NCI-H1436 (cell line): ENCODE measurements around the gene HSD17B2.

Experiments
- DNase-seq: peaks from one replicate; lab custom pipeline; 2025; lab: John Stamatoyannopoulos, UW

The HSD17B2 gene

GRCh38 chr16:82050909-82051357 lies 15.9 kb downstream of the HSD17B2 start:
- no peak for DNase-seq

GRCh38 chr16:82051656-82052055 lies 16.6 kb downstream of the HSD17B2 start:
- DNase-seq, result no peak

GRCh38 chr16:82055117-82055516 lies 20.1 kb downstream of the HSD17B2 start:
- no peak for DNase-seq

GRCh38 chr16:82055728-82056549 lies 20.9 kb downstream of the HSD17B2 start:
- no peak for DNase-seq

GRCh38 chr16:82056550-82056896 lies 21.5 kb downstream of the HSD17B2 start:
- no peak for DNase-seq

GRCh38 chr16:82059161-82059982 lies 24.3 kb downstream of the HSD17B2 start:
- no peak for DNase-seq

- no peak for DNase-seq
Measured at GRCh38 chr16:82059983-82060421, 24.9 kb downstream of the HSD17B2 start.

GRCh38 chr16:82061861-82062525 lies 26.9 kb downstream of the HSD17B2 start:
- DNase-seq, result no peak

GRCh38 chr16:82062645-82063058 lies 27.6 kb downstream of the HSD17B2 start:
- no peak for DNase-seq

- DNase-seq, result no peak
Measured at GRCh38 chr16:82063456-82064082, 28.5 kb downstream of the HSD17B2 start.

GRCh38 chr16:82067042-82067803 lies 32.2 kb downstream of the HSD17B2 start:
- no peak for DNase-seq

- no peak for DNase-seq
Measured at GRCh38 chr16:82067804-82068325, 32.8 kb downstream of the HSD17B2 start.

- DNase-seq, result no peak
Measured at GRCh38 chr16:82070656-82071369, 35.8 kb downstream of the HSD17B2 start.

- no peak for DNase-seq
Measured at GRCh38 chr16:82071421-82071820, 36.4 kb downstream of the HSD17B2 start.

- DNase-seq, result no peak
Measured at GRCh38 chr16:82072313-82072712, 37.3 kb downstream of the HSD17B2 start.

GRCh38 chr16:82074019-82074558 lies 39.0 kb downstream of the HSD17B2 start:
- no peak for DNase-seq

GRCh38 chr16:82078125-82078524 lies 43.1 kb downstream of the HSD17B2 start:
- DNase-seq, result no peak

- DNase-seq, result no peak
Measured at GRCh38 chr16:82079892-82080291, 44.8 kb downstream of the HSD17B2 start.

GRCh38 chr16:82081264-82081663 lies 46.2 kb downstream of the HSD17B2 start:
- no peak for DNase-seq

GRCh38 chr16:82082097-82082496 lies 47.0 kb downstream of the HSD17B2 start:
- DNase-seq, result no peak
